ENCODE measurements around the gene CCDC138. TPM values are rescaled to one million over a fixed set of nuclear protein-coding genes. Genes with fewer than 3 reads are reported as not detected.
A peak's percentile ranks its signal among the peaks of the same experiment; 100 is the strongest.

The CCDC138 gene
- total RNA-seq, 1 donor from 2014 or later: 1.2 TPM

GRCh38 chr2:108924580-108925251 is 138.1 kb downstream of the CCDC138 start:
- DNase-seq (ENCODE audit: missing footprints) (no peak), ATAC-seq (no peak)
- intact Hi-C loops (cut with DNase I): no loop called here

GRCh38 chr2:108925286-108925685 is 138.7 kb downstream of the CCDC138 start:
- intact Hi-C loops (cut with DNase I): no loop called here
- DNase-seq (ENCODE audit: missing footprints) (peak; percentile 9), ATAC-seq (no peak)

GRCh38 chr2:108925735-108926134 is 139.2 kb downstream of the CCDC138 start:
- peak; percentile 40 for ATAC-seq
- DNase-seq (ENCODE audit: missing footprints): no peak
- intact Hi-C loops (cut with DNase I): no loop called here

Other genes starting within 250 kb of the CCDC138 start
- 48.7 TPM for gene RANBP2, start 67.3 kb upstream of the CCDC138 start, total RNA-seq
- 0.14 TPM for gene EDAR, start 202.4 kb downstream of the CCDC138 start, total RNA-seq